HG02642 (cell line): Measurements from ENCODE around the gene SIT1.
A peak's percentile ranks its signal among the peaks of the same experiment; 100 is the strongest.

Experiments
- ATAC-seq: cut with Tn5 transposase; IDR thresholded peaks from one replicate; pipeline ENCODE4 v1.9.1; 2021; ENCODE audit warnings: mild to moderate bottlenecking; ENCODE audit not compliant: unreplicated experiment, poor library complexity

The SIT1 gene

GRCh38 chr9:35683323-35683722, 32.6 kb upstream of the SIT1 start:
- no peak for ATAC-seq

- no peak for ATAC-seq
These were observed 32.0 kb upstream of the SIT1 start for GRCh38 chr9:35682520-35683315.

DNA sequence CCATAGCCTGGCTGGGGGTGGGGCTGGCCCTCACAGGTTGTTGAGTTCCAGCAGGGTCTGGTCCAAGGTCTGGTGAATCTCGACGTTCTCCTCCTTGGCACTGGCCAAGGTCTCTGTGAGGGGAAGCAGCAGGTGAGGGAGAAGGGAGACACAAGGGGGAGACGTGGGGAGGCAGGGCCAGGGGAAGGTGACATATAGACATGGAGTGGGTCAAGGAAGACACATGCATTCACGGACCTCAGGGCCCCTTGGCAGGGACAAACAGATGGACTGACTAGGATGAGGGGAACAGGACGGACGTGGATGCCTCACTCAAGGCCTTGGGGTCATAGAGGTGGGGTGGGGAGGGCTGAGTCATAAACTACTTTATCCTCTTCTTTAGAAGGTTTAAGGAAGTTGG, 31.3 kb upstream of the SIT1 start:
- no peak for ATAC-seq

DNA sequence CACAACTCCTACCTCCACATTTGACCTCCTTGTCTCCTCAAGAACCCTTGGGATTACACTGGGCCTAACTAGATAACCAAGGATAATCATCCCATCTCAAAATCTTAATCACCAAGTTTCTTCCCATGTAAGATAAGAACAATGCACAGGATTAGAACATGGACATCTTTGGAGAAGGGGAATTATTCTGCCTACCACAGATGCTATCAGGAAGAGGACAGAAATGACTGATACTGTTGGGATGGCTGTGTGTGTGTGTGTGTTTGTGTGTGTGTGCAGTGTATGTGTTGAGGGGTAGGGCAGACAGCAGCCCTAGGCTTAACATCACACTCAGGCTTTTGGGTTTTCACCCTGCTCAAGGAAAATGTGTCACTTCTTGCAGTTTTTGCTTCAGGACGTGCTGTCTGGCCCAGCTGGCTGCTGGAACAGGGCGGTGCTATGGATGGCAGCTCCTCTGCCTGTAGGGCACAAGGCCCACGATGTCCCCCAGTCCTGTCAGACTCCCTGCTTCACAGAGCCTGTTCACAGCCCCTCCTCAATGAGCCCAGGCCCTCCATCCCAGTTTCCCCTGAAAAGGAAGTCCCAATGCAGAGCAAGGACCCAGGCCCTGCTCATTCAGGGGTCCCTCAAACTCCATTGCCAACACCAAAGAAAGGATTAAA, 30.7 kb upstream of the SIT1 start:
- ATAC-seq, result no peak

GRCh38 chr9:35680331-35681105, 29.8 kb upstream of the SIT1 start:
- no peak for ATAC-seq

GRCh38 chr9:35679766-35680330, 29.1 kb upstream of the SIT1 start:
- no peak for ATAC-seq

DNA sequence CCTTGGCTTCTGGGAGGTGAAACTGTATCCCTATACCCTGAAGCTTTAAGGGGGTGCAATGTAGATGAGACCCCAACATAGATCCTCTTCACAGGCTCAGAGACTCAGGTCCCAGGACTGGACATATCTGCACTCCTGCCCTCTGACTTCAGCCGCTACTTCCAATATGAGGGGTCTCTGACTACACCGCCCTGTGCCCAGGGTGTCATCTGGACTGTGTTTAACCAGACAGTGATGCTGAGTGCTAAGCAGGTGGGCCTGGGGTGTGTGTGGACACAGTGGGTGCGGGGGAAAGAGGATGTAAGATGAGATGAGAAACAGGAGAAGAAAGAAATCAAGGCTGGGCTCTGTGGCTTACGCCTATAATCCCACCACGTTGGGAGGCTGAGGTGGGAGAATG, 28.4 kb upstream of the SIT1 start:
- ATAC-seq, result no peak

GRCh38 chr9:35675732-35676392, 25.1 kb upstream of the SIT1 start:
- ATAC-seq, result no peak

- ATAC-seq, result no peak
These were observed 24.5 kb upstream of the SIT1 start for GRCh38 chr9:35675204-35675603.

- no peak for ATAC-seq
These were observed 23.3 kb upstream of the SIT1 start for GRCh38 chr9:35674025-35674361.

GRCh38 chr9:35673132-35674024, 22.6 kb upstream of the SIT1 start, which contains the start of gene CA9:
CA9 (plus strand) TSS chr9:35673928; CDS start chr9:35673960, 32 bp downstream.
- ATAC-seq, result no peak

GRCh38 chr9:35669331-35670145, 18.8 kb upstream of the SIT1 start:
- no peak for ATAC-seq

DNA sequence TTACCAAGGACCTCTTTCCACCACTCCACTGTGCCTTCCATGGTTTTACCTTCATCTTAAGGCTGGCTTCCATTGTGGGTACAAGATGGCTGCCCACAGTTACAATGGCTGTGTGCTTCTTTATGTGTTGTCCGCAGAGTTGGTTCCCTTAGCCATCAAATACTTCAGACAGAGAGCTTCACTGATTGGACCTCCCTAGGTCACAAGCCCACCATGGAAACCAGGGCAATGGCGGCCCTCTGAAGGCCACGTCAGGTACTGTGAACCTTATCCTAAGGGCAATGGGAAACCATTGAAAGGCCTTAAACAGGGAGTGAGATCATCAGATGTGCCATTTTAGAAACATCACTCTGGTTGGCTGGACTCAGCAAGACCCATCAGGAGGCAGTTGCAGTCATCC, 17.2 kb upstream of the SIT1 start:
- ATAC-seq, result no peak

GRCh38 chr9:35666549-35666948, 15.8 kb upstream of the SIT1 start:
- ATAC-seq, result no peak

DNA sequence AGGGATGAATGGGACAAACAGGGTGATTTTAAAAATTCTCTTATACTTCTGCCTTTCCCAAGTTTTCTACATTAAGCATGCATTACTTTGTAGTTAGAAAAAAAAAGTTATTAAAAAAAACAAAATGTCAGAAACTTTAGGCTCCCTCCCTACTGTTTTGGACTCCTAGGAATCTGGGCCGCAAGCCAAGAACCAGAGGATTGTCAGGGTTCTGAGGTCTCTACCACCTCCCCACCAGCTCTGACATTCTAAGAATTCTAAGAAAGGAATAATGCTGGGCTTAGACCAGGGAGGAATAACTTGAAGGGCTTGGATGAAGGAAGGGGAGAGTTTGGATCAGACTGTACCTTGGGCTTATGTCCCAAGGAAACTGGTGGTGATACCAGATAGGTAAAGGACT, 15.3 kb upstream of the SIT1 start:
- no peak for ATAC-seq

DNA sequence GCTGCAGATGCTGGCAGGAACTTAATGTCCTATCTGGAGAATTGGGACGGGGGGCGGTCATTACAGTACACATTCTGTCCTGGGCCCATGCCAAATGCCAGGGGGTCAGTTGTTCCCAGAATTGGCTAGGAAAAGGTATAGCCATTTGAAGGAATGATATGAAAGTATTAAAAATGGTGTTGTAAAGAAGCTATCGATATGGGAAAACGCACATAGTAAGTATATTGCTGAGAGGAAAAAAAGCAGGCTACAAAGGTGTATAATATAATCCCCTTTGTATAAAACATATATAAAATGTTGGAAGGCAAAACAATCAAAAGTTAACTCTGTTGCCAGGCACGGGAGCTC, 14.7 kb upstream of the SIT1 start:
- ATAC-seq, result no peak

DNA sequence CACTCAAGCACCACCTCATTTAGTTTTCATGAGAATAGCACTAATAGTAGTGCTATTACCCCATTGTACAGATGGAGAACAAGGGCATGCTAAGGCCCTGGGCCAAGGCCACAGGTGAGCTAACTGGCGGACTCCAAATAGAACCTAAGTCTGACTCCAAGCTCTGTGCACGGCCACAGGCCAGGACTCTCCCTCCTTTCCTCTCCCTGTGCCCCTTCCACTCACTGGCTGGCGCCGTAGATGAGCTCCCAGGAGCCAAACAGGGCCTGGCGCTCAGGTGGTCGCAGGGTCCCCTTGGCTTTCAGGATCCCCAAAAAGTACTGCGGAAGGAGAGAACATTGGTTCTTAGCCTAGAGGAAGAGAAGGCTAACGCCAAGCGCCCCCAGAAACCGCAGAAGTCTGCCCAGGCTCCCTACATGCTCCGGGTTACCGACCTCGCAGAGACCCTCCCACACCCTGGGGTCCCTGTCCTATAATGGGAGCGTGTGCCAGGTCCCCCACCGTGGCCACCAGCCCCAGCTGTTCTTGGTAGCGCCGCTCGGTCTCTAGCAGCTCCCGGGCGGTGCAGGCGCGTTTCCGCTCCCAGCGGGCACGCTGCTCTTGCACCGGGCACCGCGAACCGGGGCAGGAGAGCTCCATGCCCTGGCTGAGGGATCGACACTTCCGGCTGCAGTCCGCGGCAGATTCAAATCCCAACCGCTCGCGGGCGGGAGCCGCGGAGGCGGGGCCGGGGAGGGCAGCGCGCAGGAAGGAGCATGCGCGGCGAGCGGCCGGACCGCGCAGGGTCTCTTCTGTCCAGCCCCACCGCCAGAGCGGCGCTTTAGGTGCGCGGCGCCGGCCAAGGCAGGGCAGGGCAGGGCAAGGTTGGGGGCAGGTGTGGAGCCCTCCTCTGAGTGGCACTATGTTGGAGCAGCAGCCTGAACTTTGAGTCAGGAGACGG, 14.1 kb upstream of the SIT1 start, which contains the start of gene ARHGEF39:
ARHGEF39 (minus strand) TSS at position 665 of the 940 bp plus-strand sequence; CDS start at position 639, 26 bp downstream.
- peak; percentile 81 for ATAC-seq
